Renal pelvis (tissue), 4 donors: ENCODE measurements around the gene ARHGEF10L. TPM values are rescaled to one million over a fixed set of nuclear protein-coding genes. Genes with fewer than 3 reads are reported as not detected.

Source experiments
- DNase-seq: peaks from one replicate; pipeline ENCODE4 v3.0.0-alpha.2; 2013
- polyA plus RNA-seq, 3 donors: library from polyadenylated mRNA; unstranded; fragments of 120-200 nt; gene quantifications; one replicate each; pipeline ENCODE4 v1.2.1, GENCODE V29; 2013; ENCODE audit not compliant: insufficient read length in 3 of 3

Gene ARHGEF10L
- polyA plus RNA-seq, 3 donors: 49.1 to 57.4 (median 56.4) TPM

DNA sequence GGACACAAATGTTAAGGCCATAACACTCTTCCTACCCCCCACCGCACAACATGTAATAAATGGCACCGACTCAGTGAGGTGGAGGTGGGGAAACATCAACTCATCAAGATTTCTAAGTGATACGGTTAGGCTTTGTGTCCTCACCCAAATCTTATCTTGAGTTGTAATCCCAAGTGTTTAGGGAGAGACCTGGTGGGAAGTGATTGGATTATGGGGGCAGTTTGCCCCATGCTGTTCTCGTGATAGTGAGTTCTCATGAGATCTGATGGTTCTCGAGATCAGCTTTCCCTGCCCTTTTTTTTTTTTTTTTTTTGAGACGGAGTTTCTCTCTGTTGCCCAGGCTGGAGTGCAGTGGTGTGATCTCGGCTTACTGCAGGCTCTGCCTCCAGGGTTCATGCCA, 164.7 kb downstream of the ARHGEF10L start:
- no peak for DNase-seq

GRCh38 chr1:17706445-17706844, 166.9 kb downstream of the ARHGEF10L start:
- DNase-seq: no peak

DNA sequence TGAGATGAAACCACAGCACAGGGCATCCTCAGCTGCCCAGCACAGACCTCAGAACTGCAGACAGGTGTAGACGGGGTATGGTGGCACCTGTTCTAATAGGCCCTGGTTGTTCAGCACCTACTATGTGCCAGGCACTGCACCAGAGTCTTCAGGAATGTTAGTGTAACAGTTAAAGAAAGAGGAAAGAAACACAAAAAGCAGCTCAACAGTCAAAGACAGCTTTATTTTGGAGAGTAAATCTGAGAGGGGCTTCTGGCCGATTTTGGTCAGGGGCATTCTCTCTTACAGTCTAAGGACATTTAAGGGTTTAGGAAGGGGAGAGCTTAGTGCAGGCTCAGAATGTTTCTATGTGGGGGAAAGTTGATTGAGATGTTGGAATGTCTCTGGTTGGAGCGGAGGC, 170.5 kb downstream of the ARHGEF10L start:
- DNase-seq: no peak

GRCh38 chr1:17710889-17711576, 171.5 kb downstream of the ARHGEF10L start:
- DNase-seq: no peak

- DNase-seq: no peak
Observed at GRCh38 chr1:17711577-17711910, 172.0 kb downstream of the ARHGEF10L start.

- DNase-seq: no peak
Observed at GRCh38 chr1:17711941-17712340, 172.4 kb downstream of the ARHGEF10L start.

GRCh38 chr1:17713993-17714392, 174.5 kb downstream of the ARHGEF10L start:
- DNase-seq: no peak

- DNase-seq: peak; percentile 89
Observed at GRCh38 chr1:17717594-17718535, 178.4 kb downstream of the ARHGEF10L start.

GRCh38 chr1:17719874-17720273, 180.4 kb downstream of the ARHGEF10L start:
- DNase-seq: no peak

DNA sequence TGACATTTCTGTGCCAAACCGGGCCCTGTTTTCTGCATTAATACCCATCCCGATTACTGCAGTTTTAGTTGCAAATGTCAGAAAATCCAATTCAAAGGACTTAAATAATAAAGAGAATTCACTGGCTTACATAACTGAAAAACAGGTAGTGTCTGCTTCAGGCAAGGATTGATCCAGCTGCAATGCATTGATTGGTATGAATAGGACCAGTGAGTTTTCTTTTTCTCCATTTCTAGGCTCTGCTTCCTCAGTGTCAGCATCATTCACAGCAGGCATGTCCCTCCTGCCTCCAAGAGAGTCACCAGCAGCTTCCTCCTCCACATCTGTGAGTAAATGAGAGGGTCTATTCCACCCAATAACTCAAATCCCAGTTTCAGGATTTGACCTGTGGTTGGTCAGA, 181.9 kb downstream of the ARHGEF10L start:
- DNase-seq: no peak

DNA sequence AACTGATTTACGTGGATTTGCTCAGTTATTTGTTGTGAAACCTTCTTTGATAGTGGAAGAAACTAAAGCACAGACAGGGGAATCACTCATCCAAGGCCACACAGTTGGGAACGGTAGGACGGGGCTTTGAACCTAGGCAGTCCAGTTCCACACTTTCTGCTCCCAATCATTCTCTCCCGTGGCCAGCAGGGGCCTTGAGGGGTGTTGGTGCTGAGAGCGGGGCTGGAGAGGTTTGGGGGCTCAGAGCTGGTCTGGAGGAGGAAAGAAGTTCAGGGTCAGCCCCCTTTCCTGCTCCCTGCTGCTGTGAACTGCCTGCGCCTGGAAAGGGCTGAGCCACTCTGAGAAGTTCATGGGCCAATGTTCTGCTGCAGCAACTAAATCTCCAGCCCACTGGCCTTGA, 184.2 kb downstream of the ARHGEF10L start:
- no peak for DNase-seq

GRCh38 chr1:17724150-17724549, 184.7 kb downstream of the ARHGEF10L start:
- DNase-seq: no peak

GRCh38 chr1:17725084-17725719, 185.7 kb downstream of the ARHGEF10L start:
- DNase-seq: no peak

- no peak for DNase-seq
Observed at GRCh38 chr1:17725811-17726582, 186.5 kb downstream of the ARHGEF10L start.

DNA sequence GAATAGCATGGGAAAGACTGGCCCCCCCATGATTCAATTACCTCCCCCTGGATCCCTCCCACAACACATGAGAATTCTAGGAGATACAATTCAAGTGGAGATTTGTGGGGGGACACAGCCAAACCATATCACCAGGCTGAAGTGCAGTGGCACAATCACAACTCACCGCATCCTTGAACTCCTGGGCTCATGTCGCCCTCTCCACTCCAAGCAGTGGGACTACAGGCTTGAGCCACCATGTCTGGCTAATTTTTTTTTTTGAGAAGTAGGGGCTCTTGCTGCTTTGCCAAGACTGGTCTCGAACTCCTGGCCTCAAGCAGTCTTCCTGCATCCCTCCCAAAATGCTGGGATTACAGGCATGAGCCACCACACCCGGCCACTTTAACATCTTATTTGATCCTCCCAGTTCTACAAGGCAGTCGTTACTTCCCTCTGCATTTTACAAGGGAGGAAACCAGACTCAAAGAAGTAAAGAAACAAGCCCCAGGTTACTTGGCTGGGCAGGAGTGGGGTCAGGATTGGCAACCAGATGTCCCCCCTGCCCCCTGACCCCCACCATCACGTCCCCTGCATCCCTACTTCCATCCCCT, 188.7 kb downstream of the ARHGEF10L start:
- no peak for DNase-seq

GRCh38 chr1:17729248-17729647, 189.8 kb downstream of the ARHGEF10L start:
- no peak for DNase-seq

- DNase-seq: no peak
Observed at GRCh38 chr1:17729909-17730308, 190.4 kb downstream of the ARHGEF10L start.

- DNase-seq: no peak
Observed at GRCh38 chr1:17731460-17731859, 192.0 kb downstream of the ARHGEF10L start.

DNA sequence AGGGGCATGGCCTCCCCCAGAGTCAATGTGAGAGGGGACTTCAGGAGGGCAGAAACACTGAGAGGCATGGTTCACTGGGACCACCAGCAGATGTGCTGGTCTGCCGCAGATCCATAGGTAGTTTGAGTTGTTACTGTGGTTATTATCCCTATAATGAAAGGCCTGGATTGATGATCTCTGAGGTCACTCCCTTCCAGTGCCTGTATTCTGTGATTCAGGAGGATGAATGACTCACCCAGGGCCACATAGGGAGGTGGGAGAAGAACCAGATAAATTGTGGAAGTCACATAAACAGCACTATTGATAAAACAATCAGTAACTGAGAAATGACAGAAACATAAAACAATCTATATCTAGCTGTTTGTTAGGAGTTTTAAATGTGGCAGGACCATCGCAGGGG, 193.0 kb downstream of the ARHGEF10L start:
- DNase-seq: no peak

GRCh38 chr1:17733661-17734060, 194.2 kb downstream of the ARHGEF10L start:
- no peak for DNase-seq

DNA sequence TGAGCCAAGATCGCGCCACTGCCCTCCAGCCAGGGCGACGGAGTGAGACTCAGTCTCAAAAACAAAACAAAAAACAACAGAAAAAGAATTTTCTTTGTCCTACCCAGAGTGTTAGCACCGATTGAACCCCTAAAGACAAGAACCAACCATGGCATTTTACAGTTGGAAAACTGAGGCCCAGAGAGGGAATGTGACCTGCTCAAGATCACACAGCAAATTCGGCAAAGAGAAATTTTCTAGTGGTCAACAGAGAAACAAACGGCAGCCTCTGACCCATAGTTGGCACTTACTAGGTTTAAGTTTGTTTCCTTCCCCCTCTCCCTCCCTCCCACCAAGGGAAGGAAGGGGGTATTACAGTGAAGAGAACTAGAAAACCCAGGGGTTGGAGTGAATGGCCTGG, 195.1 kb downstream of the ARHGEF10L start:
- DNase-seq: no peak

DNA sequence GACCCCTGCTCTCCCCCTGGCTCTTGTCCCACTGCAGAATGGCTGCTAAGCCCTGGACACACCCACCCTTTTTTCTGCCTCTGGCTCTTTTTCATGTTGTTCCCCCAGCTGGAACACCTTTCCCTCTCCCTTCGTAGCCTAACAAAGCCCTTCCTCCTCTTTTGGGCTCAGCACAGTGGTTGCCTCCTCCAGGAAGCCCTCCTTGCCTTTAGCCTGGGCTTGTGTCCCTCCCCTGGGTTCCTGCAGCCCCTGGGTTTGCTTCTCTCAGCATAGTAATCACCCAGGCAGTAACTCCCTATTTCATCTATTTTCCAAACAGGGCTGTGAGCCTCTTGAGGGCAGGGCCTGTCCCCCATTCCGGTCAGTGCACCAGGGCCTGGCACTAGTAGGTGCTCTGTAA, 195.8 kb downstream of the ARHGEF10L start:
- no peak for DNase-seq
